GM23248 (cell line): ENCODE data around the gene PCDHGC3. TPM values are rescaled to one million over a fixed set of nuclear protein-coding genes. Genes with fewer than 3 reads are reported as not detected.
"Not testable (repeated sequence)": the region's sequence is repeated elsewhere in the genome, so short reads cannot be mapped to it uniquely, and the experiment has no call there.

Experiments
- DNase-seq: peaks from one replicate; pipeline ENCODE4 v3.0.0-alpha.2; 2015
- H2AFZ ChIP-seq: fragments of 200-600 bp; sonication (generic); 2 replicates; pipeline ENCODE4 v1.6.1; 2016; ENCODE audit warnings: antibody characterized with exemption
- H3F3A ChIP-seq: fragments of 200-600 bp; sonication (generic); 2 replicates; pipeline ENCODE4 v1.6.1; 2016; ENCODE audit warnings: mild to moderate bottlenecking, antibody characterized with exemption, mixed run types; ENCODE audit not compliant: insufficient read depth
- H3K27ac ChIP-seq: fragments of 200-600 bp; sonication (generic); 2 replicates; pipeline ENCODE4 v1.5.1; 2016; ENCODE audit warnings: mild to moderate bottlenecking
- H3K27me3 ChIP-seq: fragments of 200-600 bp; sonication (generic); replicated peaks from 2 replicates; pipeline ENCODE4 v1.6.1; 2016; ENCODE audit warnings: mild to moderate bottlenecking; ENCODE audit not compliant: insufficient read depth
- H3K36me3 ChIP-seq: fragments of 200-600 bp; sonication (generic); 2 replicates; pipeline ENCODE4 v1.6.1; 2016; ENCODE audit warnings: low read depth, mild to moderate bottlenecking
- H3K4me1 ChIP-seq: fragments of 200-600 bp; sonication (generic); 2 replicates; pipeline ENCODE4 v1.6.1; 2016; ENCODE audit warnings: mild to moderate bottlenecking; ENCODE audit not compliant: insufficient read depth
- H3K4me2 ChIP-seq: fragments of 200-600 bp; sonication (generic); one replicate; pipeline ENCODE4 v1.6.1; 2016; ENCODE audit warnings: mild to moderate bottlenecking; ENCODE audit not compliant: unreplicated experiment
- H3K4me3 ChIP-seq: fragments of 200-600 bp; sonication (generic); 2 replicates; pipeline ENCODE4 v1.5.1; 2016; ENCODE audit warnings: mild to moderate bottlenecking
- H3K79me2 ChIP-seq: fragments of 200-600 bp; sonication (generic); 2 replicates; pipeline ENCODE4 v1.6.1; 2016; ENCODE audit warnings: mild to moderate bottlenecking; ENCODE audit not compliant: insufficient read depth
- H3K9ac ChIP-seq: fragments of 200-600 bp; sonication (generic); 2 replicates; pipeline ENCODE4 v1.6.1; 2016; ENCODE audit warnings: mild to moderate bottlenecking
- H3K9me2 ChIP-seq: fragments of 200-600 bp; sonication (generic); 2 replicates; pipeline ENCODE4 v1.6.1; 2016; ENCODE audit warnings: mixed run types, mild to moderate bottlenecking, moderate library complexity; ENCODE audit not compliant: insufficient read depth
- H3K9me3 ChIP-seq: fragments of 200-600 bp; sonication (generic); one replicate; pipeline ENCODE4 v1.6.1; 2017; ENCODE audit warnings: low read depth
- H4K20me1 ChIP-seq: fragments of 200-600 bp; sonication (generic); 2 replicates; pipeline ENCODE4 v1.6.0; 2016; ENCODE audit not compliant: insufficient read depth
- EZH2 ChIP-seq: fragments of 200-600 bp; sonication (generic); IDR thresholded peaks from 2 replicates; pipeline ENCODE4 v1.6.1; 2018; ENCODE audit warnings: antibody characterized with exemption, mild to moderate bottlenecking; ENCODE audit not compliant: insufficient read depth, poor library complexity, severe bottlenecking
- EZH2phosphoT487 ChIP-seq: fragments of 200-600 bp; sonication (generic); IDR thresholded peaks from 2 replicates; pipeline ENCODE4 v1.6.1; 2018; ENCODE audit warnings: antibody characterized with exemption, moderate library complexity, mild to moderate bottlenecking, low read depth; ENCODE audit not compliant: insufficient read depth
- WGBS, 2 experiments: methylation state at CpG; one replicate each; pipeline ENCODE4 v1.1.6; 2015 to 2017; ENCODE audit warnings: low lambda C conversion rate in 2 of 2, low coverage in 1 of 2; ENCODE audit errors: missing lambda C conversion rate in 2 of 2; 5-methylcytosine and 5-hydroxymethylcytosine counted together
- in situ Hi-C: fragments of 300-500 bp; cut with MboI; formaldehyde crosslinking; loops from 2 replicates; pipeline ENCODE4 v1.15.0; 2020
- polyA plus RNA-seq: library from polyadenylated mRNA; unstranded; fragments of >200 nt; fragmentation: Nextera tagmentation; extraction: Ambion mirVana; gene quantifications from 2 replicates; pipeline ENCODE4 v1.2.1, GENCODE V29; 2016
- total RNA-seq: library from RNA; depleted of rRNA; stranded (reverse); fragments of >200 nt; shearing (Covaris generic); gene quantifications from 2 replicates; pipeline ENCODE4 v1.2.3, GENCODE V29; 2014; rRNA removed

PCDHGC3 gene
- total RNA-seq (44.6 and 53.1 TPM in 2 replicates), polyA plus RNA-seq (74.4 and 77.4 TPM in 2 replicates)

- peak; percentile 98 for DNase-seq
- H3K9me2 ChIP-seq, result no peaks in the 10 kb centered on the region
- 1 to 2% methylated on average over 28 of the region's 28 CpGs for WGBS, 2 experiments
- H2AFZ ChIP-seq, result peak within 1 kb of the TSS; percentile 73
- peaks cover 53% of the 10 kb centered on the region for H3K79me2 ChIP-seq
- peaks cover 29% of the 10 kb centered on the region for H3K4me1 ChIP-seq
- no peaks in the 10 kb centered on the region for H3K9me3 ChIP-seq
- no peaks in the 10 kb centered on the region for H3K27me3 ChIP-seq
- in situ Hi-C loops, result no loop called here
- H3K4me2 ChIP-seq, result peak within 1 kb of the TSS; percentile 93
- TF ChIP-seq EZH2 (no peak), EZH2phosphoT487 (no peak)
- H3K27ac ChIP-seq, result peak within 1 kb of the TSS; percentile 76
- H3K4me3 ChIP-seq, result peak within 1 kb of the TSS; percentile 88
- H4K20me1 ChIP-seq, result peaks cover 6% of the 10 kb centered on the region; the same call in 1 of the 2 replicates
- H3F3A ChIP-seq, result peaks cover 47% of the 10 kb centered on the region
- peak within 1 kb of the TSS; percentile 84 for H3K9ac ChIP-seq
- no peaks in the 10 kb centered on the region; the same call in 1 of the 2 replicates for H3K36me3 ChIP-seq
These were observed at the start of gene PCDHGC3 for GRCh38 chr5:141475625-141476131. Gene PCDHGC3, plus strand, starts transcription at chr5:141475966. Its CDS starts 151 bp downstream, at chr5:141476117.

GRCh38 chr5:141427783-141428426 lies 47.9 kb upstream of the PCDHGC3 start:
- in situ Hi-C loops, result no loop called here
- Histone ChIP-seq H3K27ac (no peak overlapping the region), H3K79me2 (peaks cover 54% of the 10 kb centered on the region), H3K4me1 (peaks cover 6% of the 10 kb centered on the region; the same call in 1 of the 2 replicates), H3K4me3 (no peak overlapping the region), H4K20me1 (no peaks in the 10 kb centered on the region), H3K9me2 (no peaks in the 10 kb centered on the region), H3F3A (no peaks in the 10 kb centered on the region), H2AFZ (no peak overlapping the region), H3K36me3 (peaks cover 3% of the 10 kb centered on the region; the same call in 1 of the 2 replicates), H3K4me2 (no peak overlapping the region), H3K9ac (no peak overlapping the region), H3K27me3 (no peaks in the 10 kb centered on the region), H3K9me3 (no peaks in the 10 kb centered on the region)
- TF ChIP-seq EZH2 (no peak), EZH2phosphoT487 (no peak)
- WGBS, 2 experiments, result 65 to 71% methylated on average over 52 to 53 of the region's 53 CpGs
- DNase-seq, result no peak

- Histone ChIP-seq H3K9ac (peak within 1 kb of the TSS; percentile 61), H2AFZ (peak within 1 kb of the TSS; percentile 59), H3K36me3 (no peaks in the 10 kb centered on the region; the same call in 1 of the 2 replicates), H3K9me2 (no peaks in the 10 kb centered on the region), H3K9me3 (no peaks in the 10 kb centered on the region), H3K27me3 (no peaks in the 10 kb centered on the region), H3K4me1 (peaks cover 13% of the 10 kb centered on the region), H3K4me2 (peak within 1 kb of the TSS; percentile 17), H3K27ac (peak within 1 kb of the TSS; percentile 57), H4K20me1 (no peaks in the 10 kb centered on the region), H3F3A (peaks cover 8% of the 10 kb centered on the region), H3K4me3 (peak within 1 kb of the TSS; percentile 61), H3K79me2 (peaks cover 42% of the 10 kb centered on the region)
- 25 to 28% methylated on average over 33 of the region's 33 CpGs for WGBS, 2 experiments
- no peak for TF ChIP-seq EZH2
- TF ChIP-seq EZH2phosphoT487, result no peak
- DNase-seq, result peak; percentile 92
- in situ Hi-C loops, result no loop called here
These were observed 45.2 kb upstream of the PCDHGC3 start, which contains the start of gene PCDHGA12 for GRCh38 chr5:141430332-141431113. Gene PCDHGA12, plus strand, starts transcription at chr5:141430507. Its CDS starts 253 bp downstream, at chr5:141430760.

GRCh38 chr5:141431286-141431685 lies 44.5 kb upstream of the PCDHGC3 start:
- Histone ChIP-seq H3K9me2 (no peaks in the 10 kb centered on the region), H3K4me1 (peaks cover 14% of the 10 kb centered on the region), H3K27ac (no peak overlapping the region), H3K9ac (peak overlapping the region; percentile 61), H4K20me1 (no peaks in the 10 kb centered on the region), H3K79me2 (peaks cover 41% of the 10 kb centered on the region), H2AFZ (peak overlapping the region; percentile 59), H3F3A (peaks cover 8% of the 10 kb centered on the region), H3K36me3 (no peaks in the 10 kb centered on the region; the same call in 1 of the 2 replicates), H3K4me3 (peak overlapping the region; percentile 61), H3K9me3 (no peaks in the 10 kb centered on the region), H3K4me2 (peak overlapping the region; percentile 17), H3K27me3 (no peaks in the 10 kb centered on the region)
- peak; percentile 27 for DNase-seq
- in situ Hi-C loops, result no loop called here
- 31 to 33% methylated on average over 37 of the region's 37 CpGs for WGBS, 2 experiments
- no peak for TF ChIP-seq EZH2
- no peak for TF ChIP-seq EZH2phosphoT487

GRCh38 chr5:141432308-141432707 lies 43.5 kb upstream of the PCDHGC3 start:
- DNase-seq, H3K27me3 ChIP-seq, H3K36me3 ChIP-seq, H2AFZ ChIP-seq, H4K20me1 ChIP-seq, H3K9me2 ChIP-seq, in situ Hi-C loops, H3K27ac ChIP-seq, H3K9me3 ChIP-seq, H3K4me3 ChIP-seq, H3K9ac ChIP-seq, H3K4me2 ChIP-seq: not testable (repeated sequence)
- 64% methylated on average over 27 to 37 of the region's 38 CpGs for WGBS, 2 experiments
- H3F3A ChIP-seq, result peaks cover 13% of the 10 kb centered on the region
- peaks cover 47% of the 10 kb centered on the region for H3K79me2 ChIP-seq
- H3K4me1 ChIP-seq, result peaks cover 24% of the 10 kb centered on the region

GRCh38 chr5:141432726-141433125 lies 43.0 kb upstream of the PCDHGC3 start:
- Histone ChIP-seq H3F3A (peaks cover 17% of the 10 kb centered on the region), H3K79me2 (peaks cover 49% of the 10 kb centered on the region), H3K4me1 (peaks cover 28% of the 10 kb centered on the region)
- H3K9me2 ChIP-seq, H3K27ac ChIP-seq, H3K36me3 ChIP-seq, H3K27me3 ChIP-seq, H3K4me3 ChIP-seq, in situ Hi-C loops, DNase-seq, H4K20me1 ChIP-seq, H2AFZ ChIP-seq, H3K4me2 ChIP-seq, H3K9ac ChIP-seq, H3K9me3 ChIP-seq: not testable (repeated sequence)
- 40 to 58% methylated on average over 22 to 29 of the region's 29 CpGs for WGBS, 2 experiments
